DMS114 treated with DMSO at 0.1 percent for 48 hours (cell line): ENCODE measurements around the gene BCL2L14.

ENCODE experiments used
- DNase-seq: peaks from one replicate; lab custom pipeline; 2025; ENCODE audit not compliant: unreplicated experiment; lab: John Stamatoyannopoulos, UW

BCL2L14 gene

GRCh38 chr12:12070674-12071656 is at the start of gene BCL2L14:
TSS of gene BCL2L14 (plus strand) at chr12:12070939. CDS start at chr12:12079306, 8,367 bp downstream.
- no peak for DNase-seq

DNA sequence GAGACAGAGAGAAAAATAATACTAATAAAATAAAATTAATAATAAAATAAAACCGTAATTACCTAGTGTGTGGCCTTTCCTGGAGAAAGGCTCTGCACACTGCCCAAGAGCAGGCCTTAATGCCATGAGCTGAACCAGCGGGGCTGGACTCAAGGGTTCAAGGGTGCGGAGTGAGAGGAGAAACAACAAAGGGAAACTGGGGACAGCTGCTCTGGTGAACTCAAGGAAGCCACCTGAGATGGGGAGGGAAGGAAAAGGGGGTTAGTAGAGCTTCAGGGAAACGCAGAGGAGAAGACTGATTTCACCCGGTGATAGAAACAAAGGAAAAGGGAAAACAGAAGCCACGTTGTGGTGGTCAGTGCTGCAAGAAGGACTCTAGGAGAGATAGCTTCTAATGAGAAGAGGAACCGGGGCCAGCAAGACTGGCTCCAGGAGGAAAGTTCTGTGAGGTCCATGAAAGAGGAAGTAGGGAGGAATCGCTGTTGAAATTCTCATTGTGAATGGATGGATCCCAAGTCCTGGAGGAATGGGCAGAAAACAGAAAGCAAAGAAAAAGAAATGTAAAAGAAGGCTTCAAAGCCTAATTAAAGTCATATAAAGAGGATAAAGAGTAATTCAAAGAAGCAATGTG is 48.3 kb upstream of the BCL2L14 start:
- DNase-seq: no peak

- no peak for DNase-seq
These were observed 47.3 kb upstream of the BCL2L14 start for GRCh38 chr12:12023456-12023855.

- DNase-seq: no peak
These were observed 45.6 kb upstream of the BCL2L14 start for GRCh38 chr12:12024911-12025682.

DNA sequence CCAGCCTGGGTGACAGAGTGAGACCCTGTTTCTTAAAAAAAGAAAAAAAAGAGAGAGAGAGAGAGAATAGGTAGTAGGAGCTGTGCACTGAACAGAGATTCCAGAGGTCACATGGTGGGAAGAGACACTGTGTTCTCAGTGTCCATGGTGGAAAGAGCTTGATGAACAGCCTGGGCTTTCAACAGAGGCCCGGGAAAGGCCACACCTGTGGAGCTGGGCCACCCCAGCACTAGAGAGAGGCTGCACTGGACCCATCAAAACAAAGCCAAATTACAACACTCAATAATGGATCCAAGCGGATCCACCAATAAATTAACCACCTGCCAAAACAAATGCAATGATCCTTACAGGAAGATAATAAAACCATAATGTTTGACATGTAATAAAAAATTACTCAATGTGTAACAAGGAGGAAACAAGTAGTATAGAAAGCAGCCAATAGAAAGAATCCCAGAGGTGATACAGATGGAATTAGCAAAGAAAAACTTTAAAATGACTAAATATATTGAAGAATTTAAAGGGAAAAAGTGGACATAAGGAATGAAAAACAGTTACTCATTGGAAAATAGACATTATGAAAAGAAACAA is 44.8 kb upstream of the BCL2L14 start:
- DNase-seq: no peak

DNA sequence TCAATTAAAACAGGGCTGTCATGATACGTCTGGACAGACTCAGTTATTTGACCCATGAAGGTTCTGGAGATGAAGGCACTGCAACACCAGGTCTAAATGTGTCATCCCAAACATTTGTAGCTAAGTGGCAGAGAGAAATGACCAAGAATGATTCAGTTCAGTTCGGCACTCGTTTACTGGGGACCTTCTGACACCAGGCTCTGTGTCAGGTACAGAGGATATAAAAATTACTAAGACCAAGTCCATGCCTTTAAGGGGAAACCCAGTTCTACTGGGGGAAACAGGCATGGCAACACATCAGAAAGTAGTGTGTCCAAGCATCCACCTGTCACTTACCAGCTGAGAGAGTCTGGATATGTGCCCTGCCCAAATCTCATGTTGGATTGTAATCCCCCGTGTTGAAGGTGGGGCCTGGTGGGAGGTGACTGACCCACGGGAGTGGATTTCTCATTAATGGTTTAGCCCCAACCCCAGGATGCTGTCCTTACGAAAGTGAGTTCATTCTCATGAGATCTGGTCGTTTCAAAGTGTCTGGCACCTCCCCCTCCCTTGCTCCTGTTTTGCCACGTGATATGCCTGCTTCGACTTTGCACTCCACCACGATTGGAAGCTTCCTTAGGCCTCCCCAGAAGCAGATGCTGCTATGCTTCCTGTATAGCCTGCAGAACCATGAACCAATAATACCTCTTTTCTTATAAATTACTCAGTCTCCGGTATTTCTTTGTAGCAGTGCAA is 41.9 kb upstream of the BCL2L14 start:
- no peak for DNase-seq

DNA sequence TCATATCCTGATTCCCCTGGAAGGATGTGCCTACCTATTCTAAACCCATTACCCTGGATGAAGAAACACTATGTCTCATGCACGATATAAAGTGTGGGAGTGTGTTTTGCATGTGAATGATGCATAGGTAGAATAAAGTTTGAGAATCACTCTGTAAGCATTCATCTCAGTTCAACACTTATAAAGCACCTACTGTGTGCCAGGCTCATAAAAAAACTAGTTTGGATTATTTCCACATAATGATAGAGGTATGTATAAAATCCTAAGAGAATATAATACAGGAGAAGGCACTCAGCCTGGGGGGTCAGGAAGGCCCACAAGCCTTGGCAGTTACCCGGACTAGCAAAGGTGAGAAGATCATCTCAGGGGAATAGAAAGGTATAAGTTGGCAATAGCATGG is 41.1 kb upstream of the BCL2L14 start:
- no peak for DNase-seq

- no peak for DNase-seq
These were observed 38.4 kb upstream of the BCL2L14 start for GRCh38 chr12:12032260-12032791.

GRCh38 chr12:12032851-12033797 is 37.6 kb upstream of the BCL2L14 start:
- DNase-seq: peak; percentile 71

DNA sequence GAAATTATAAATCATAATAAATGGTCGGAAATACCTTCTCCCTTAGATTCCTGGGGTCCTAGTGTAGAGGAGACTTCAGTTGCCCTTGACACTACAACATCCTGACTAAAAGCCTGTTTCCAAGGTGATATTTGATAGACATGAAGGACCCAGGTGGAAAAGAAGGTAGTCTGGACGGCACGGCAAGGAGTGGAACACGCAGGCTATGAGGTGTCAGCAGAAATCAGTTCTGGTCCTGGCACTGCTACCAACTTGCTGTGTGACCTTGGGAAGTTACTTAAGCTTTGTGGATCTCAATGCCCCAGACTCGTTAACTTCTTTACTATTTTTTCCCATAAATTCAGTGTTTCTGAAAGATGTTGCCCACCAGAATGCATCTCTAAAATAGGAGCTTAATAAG is 36.9 kb upstream of the BCL2L14 start:
- DNase-seq: no peak

DNA sequence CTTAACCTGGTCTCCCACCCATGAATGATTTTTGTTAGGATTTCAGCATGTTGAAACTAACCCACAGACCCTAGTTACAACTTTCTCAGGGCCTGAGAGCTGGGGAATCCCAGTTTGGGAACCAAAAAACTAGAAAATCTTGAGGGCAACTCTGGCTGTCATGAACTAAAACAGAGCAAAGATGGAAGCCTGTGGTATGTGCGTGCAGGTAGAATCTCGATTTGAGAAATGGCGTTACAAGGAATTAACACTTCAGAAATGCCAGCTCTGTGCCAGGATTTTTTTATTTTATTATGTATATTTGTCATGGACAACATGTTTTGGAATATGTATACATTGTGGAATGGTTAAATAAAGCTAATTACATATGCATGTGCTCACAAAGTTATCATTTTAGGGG is 36.4 kb upstream of the BCL2L14 start:
- no peak for DNase-seq

GRCh38 chr12:12035229-12035628 is 35.5 kb upstream of the BCL2L14 start:
- DNase-seq: no peak

DNA sequence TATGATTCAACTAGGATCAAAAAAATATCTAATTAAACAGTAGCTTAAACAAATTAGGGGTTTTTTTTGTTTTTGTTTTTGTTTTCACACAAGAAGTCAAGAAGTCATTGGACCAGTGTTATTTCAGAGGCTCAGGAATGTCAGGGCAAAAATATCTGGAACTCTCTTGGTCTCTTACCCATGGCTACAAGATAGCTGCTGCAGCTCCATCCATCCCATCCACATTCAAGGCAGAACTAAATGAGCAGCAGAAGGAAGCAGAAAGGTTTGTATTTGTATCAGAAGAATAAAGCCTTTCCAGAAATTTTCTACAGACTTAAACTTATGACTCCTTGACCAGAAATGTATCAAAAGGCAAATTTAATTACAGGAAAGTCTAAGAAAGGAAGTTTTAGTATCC is 33.8 kb upstream of the BCL2L14 start:
- DNase-seq: no peak

DNA sequence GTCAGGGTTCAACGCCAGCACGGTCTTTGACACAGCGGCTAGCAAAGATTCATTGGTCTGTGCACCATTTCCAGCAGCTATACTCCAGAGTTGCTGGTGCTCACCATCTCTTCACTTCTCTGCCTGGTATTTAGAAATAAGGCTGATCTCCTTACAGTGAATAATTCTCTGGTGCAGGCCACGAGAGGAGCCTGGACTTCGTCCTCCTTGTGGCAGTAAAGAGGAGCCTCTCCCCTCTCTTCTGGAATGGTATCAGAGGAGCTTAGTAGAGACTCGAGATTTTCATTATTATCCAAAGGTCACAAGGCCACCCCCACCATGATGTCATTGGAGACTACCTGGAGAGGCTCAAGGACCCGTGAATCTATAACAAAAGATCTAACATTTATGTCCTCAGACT is 30.8 kb upstream of the BCL2L14 start:
- no peak for DNase-seq

DNA sequence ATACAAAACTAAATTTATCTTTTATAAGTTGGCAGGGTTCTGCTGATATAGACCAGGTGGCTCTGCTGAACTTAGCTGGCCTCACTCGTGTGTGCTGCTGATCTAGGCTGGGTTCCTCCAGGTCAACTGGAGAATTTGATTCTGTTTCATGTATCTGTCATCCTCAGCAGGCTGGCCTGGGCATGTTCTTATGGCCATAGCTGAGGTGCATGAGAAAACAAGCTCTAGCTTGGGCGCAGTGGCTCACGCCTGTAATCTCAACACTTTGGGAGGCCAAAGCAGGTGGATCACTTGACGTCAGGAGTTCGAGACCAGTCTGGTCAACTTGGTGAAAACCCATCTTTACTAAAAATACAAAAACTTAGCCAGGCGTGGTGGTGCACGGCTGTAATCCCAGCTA is 24.3 kb upstream of the BCL2L14 start:
- no peak for DNase-seq

DNA sequence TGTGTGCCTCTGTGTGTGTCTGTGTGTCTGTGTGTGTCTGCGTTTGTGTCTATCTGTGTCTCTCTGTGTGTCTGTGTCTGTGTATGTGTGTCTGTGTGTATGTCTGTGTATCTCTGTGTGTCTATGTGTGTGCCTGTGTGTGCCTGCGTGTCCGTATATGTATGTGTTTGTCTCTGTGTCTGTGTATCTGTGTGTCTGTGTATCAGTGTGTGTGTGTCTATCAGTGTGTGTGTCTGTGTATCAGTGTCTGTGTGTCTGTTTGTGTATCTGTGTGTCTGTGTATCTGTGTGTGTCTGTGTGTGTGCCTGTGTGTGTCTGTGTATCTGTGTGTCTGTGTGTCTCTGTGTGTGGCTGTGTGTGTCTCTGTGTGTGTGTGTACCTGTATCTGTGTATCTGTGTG is 23.1 kb upstream of the BCL2L14 start:
- DNase-seq: no peak

DNA sequence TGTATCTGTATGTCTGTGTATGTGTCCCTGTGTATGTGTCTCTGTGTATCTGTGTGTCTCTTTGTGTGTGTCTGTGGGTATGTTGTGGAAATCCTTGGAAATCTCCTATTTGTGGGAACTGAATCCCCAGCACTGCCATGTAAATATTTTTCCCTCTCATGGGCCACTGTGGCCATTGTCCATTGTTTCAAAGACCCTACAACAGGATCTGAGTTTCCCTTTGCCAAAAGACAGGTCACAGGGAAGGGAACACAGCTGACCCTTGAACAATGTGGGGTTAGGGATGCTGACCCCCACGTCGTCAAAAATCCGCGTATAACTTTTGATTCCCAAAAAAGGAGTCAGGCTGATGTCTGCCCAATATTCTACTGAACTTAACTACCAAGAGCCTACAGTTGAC is 22.5 kb upstream of the BCL2L14 start:
- DNase-seq: no peak

GRCh38 chr12:12048714-12049113 is 22.0 kb upstream of the BCL2L14 start:
- DNase-seq: no peak

DNA sequence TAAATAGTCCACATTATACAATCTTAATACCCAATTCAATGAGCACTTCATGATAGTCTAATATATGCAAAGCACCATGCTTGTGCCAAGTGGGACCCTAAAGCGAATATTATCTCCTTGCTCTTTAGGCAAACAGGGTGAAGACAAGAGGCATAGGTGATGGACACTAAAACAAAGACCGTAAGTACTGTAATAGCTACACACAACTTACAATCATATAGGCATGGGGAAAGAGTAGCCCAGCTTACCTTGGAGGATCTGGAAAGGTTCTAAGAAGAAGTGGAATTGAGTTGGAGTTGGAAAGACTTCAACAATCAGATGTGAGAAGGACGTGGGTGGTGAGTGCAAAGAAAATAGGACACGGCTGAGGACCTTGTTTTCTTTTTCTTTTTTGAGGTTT is 19.1 kb upstream of the BCL2L14 start:
- no peak for DNase-seq
